NCI-H526 (cell line): ENCODE results near the gene LYL1.

Source experiments
- DNase-seq, 2 experiments: peaks; one replicate each; lab custom pipeline; 2025; lab: John Stamatoyannopoulos, UW

The LYL1 gene

DNA sequence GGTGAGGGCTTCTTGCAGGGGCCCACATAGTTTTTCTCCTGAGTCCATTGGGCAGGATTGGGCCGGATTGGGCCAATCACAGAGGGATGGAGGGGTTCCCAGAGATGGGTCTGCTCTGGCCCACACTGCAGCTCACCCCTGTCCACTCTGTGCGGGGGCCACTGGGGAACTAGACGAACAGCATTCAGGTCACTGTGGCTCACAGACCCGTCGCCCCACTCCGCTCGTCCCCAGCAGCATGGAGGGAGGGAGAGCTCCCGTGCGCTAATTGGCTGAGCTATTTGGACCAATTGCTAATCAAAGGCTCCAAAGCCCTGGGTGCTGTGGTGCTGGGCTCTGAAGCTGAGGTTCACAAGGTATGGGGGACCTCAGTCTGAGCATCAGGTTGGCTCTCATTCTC lies 26.7 kb upstream of the LYL1 start:
- DNase-seq = no peak

DNA sequence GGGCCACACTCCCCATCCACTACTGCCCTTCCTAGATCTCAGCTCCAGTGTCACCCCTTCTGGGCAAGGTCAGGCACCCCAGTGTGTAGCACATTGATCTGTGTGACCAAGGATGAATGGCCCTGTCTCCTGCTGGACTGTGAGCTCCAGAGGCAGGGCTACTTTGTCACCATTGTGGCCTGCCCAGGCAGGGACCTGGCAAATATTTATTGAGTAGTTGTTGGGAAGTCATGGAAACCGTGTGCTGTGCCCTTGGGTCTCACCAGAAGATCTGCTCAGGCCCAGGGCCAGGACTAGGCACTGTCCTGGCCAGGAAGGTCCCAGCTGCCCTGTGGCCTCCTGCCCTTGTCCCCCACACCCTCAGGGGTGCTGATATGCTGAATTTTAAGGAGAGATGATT lies 25.9 kb upstream of the LYL1 start:
- no peak for DNase-seq

DNA sequence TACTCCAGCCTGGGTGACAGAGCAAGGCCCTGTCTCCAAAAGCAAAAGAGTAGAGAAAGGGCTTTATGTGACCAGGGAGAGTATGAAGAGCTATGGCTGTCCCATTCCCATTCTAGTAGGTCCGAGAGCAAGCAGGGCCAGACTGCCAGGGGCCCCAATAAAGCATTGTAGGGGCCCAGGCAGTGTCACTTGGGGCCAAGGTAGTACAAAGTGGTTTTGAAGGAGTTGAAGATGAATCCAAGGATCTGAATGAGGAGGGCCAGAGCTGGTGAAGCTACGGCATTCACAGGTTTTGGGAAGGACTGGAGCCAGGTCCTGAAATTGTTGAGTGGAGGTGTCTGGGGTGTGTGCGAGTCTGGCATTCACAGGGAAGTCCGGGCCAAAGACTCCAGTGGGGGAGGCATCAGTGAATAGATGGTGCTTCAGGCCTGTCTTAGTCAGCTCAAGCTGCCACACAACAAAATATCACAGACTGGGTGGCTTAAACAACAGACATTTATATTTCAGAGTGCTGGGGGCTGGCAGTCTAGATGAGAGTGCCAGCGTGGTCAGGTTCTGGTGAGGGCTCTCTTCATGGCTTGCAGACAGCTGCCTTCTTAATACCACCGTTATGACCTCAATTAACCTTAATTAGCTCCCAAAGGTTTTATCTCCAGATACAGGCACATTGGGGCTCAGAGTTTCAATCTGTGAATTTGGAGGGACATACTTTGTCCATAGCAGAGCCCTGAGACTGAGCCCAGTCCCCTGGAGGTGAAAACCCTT lies 25.3 kb upstream of the LYL1 start:
- DNase-seq = no peak

DNA sequence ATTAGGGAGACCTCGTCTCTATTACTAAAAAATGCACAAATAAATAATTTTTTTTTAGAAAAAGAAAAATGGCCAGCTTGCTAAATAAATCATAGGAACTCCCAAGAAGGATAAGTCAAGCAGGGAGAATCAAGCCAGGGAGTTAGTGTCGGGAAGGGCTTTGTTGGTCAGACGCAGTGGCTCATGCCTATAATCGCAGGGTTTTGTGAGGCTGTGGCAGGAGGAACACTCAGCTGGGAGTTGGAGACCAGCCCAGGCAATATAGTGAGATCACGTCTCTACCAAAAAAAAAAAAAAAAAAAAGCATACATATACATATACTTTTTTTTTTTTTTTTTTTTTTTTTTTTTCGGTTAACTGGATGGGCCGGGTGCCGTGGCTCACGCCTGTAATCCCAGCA lies 24.4 kb upstream of the LYL1 start:
- DNase-seq = no peak

DNA sequence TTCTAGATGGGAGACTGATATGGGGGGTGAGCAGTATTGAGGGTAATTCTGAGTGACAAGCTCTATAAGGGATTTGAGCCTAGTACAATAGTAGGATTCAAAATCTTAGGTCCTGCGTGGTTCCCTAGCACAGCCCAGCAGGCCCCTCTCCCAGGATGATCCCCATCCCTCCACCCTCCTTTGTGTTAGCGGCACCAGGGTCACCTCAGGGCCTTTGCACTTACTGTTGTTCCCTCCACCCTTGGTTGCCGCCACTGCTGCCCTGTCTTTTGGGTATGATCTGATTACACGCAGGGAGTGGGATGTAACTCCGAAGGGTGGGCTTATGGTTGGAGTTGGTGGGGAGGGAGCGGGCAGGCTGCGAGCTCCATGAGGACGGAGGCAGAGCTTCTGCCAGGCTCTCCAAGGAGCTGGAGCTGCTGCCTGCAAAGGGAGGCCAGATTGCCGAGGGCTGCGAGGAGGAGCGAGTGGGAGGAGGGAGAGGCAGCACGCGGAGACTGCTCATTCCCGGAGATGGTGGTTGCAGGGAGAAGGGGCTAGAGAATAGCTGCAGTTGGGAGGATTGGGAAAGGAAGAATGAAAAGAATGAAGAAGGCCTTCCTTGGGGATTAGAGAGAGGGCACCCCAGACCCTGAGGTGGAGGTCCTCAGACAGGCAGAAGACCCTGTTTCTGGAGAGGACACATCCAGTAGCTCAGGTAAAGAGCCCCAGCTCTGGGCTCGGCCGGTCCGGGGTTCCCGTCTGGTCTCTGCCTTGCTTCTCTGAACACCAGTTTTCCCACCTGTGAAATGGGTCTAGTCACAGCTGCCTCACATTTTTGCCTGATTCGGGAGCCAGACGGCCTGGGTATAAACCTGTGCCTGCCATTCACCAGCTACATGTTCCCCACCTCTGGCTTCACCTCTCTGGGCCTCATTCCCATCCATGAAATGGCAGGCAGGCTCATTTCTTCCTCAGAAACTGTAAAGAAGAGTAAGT lies 20.6 kb upstream of the LYL1 start:
- no peak for DNase-seq

DNA sequence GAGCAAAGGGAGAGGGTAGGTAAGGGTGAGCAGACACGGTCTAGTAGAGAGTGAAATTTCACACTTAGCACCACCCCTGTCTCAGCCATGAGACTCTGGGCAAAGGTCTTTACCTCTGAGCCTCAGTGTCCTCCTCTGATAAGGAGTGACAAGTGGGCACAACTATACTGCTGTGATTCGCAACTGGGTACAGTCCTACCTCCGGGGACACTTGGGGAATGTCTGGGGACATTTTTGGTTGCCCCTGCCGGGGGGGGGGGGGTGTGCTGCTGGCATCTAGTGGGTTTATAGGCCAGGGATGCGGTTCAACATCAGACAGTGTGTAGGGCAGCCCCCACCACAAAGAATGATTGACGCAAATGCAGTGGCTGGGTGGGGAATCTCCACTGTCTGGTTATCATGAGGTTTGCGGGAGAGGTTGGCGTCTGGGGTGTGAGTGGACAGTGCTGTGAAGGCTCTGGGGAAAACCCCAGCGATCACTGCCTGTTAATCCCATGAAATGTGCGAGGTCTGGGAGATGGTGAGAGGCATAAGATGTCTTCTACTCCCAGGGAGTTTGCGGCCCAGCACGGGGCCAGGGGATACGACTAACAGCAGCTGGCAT lies 19.7 kb upstream of the LYL1 start:
- no peak for DNase-seq

DNA sequence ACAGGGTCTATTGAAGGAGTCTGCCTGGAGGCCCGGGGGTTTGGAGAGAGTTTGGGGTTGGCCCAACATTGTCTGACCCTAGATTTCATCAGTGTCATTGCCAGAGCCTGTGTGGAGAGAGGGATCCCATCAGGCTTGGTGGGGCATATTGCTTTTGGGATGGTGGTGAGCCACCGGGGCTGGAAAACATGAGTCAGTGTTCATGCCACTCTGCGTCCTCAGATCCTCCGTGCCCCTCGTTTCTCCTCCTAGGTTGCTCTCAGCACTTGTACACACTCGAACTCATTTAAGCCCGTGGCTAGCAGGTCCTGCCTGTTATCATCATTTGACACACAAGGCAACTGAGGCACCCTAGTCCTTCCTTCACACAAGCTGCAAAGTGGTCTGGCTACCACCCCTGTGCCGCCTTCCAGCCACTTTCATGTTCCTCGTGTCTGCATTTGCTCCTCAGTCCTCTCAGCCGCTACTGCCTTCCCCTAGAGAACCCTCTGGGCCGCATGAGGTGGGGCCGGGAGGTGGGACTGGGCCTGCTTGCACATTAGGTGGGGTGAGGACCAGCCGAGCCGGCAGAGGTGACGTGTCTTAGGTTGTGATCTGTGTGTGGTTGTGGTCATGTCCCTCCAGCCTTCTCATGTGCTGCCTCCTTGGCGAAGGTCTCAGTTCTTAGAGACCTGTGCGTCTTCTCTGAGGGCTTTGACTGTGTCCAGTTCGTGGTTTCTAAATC lies 19.1 kb upstream of the LYL1 start:
- no peak for DNase-seq

DNA sequence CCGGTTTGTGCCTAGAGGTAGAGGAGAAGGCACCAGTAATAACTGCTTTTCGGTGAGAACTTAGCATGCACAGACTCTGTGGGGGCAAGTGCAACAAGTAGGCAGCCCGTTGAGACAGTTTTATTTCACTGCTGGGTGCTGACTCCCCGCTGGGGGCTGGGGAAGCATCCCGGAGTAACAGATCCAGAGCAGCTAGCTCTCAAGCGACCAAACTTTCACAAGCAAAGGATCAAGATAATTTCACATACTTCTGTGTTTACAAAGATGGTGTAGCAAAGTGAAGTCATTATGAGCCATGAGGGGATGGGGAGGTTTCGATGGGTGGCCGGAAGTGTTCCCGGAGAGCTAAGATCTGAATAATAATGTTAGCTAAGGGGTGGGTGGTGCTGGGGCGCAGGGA lies 18.2 kb upstream of the LYL1 start:
- DNase-seq = no peak

DNA sequence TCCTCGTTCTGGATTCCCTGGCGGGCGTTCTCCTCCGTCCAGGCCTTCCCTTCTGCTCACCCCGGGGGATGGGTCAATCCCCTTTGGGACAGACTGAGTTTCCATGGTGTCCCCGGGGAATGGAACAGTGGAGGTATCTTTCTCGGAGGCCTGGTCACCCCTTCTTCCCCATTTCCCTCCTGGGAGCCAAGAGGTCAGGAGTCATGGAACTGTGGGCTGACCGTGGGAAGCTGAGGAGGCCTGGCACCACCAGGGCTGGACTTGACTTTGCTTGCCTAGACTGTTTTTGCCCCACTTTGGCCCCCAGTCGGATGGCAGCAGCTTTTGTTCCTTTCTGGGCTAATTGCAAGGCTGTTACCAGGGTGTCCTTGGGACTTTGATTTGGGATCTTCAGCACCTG lies 17.4 kb upstream of the LYL1 start:
- DNase-seq = no peak

DNA sequence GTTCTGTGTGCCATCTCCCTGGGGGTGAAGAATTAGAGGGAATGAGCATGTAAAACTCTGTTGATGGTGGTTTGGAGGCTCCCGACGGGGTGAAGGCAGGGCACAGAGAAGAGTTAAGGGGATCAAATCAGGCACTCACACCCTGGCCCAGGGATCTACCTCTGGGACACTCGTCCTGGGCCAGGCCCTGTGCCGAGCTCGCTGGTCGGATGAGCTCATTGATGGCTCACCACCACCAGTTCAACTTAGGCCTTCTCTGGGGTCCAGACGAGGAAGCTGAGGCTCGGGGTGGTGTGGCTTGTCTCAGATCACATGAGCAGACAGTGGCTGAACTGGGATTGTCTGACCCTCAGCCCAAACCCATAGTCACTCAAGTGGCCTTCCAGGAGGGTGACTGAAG lies 17.0 kb upstream of the LYL1 start:
- DNase-seq = no peak

DNA sequence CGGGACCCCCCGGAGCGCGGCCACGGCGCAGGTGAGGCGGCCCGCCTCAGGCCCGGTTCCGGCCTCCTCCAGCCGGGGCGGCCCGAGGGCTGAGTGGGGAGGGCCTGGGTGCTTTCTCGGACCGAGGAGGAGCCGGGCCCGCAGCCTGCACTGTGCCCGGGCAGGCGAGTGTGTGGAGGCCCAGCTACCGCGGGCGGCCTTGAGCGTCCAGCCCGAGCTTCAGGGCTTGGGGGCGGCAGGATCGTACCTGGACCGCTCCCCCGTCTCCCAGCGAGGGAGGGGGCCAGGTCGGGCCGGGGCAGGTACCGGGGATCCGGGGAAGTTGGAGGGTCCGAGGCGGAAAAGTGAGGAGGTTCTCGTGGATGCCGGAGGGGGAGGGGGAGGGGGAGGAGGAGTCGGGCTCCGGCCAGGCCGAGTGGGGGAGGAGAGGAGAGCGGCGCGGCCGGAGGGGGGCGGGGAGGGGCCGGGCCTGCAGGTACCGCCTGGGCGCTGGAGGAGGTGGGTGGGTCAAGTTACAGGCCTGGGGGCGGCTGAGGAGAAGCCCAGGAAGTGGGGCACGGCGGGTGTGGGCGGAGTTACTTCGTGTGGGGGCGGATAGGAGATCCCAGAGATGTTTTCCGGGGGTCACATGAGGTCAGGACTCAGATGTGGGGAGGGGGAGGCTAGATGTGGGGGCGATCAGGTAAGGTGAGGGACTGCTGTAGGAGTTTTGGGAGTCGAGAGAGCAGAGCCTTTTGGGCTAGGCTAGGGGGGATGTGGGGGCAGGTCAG lies 16.0 kb upstream of the LYL1 start:
- DNase-seq = peak; percentile 6 to 49

DNA sequence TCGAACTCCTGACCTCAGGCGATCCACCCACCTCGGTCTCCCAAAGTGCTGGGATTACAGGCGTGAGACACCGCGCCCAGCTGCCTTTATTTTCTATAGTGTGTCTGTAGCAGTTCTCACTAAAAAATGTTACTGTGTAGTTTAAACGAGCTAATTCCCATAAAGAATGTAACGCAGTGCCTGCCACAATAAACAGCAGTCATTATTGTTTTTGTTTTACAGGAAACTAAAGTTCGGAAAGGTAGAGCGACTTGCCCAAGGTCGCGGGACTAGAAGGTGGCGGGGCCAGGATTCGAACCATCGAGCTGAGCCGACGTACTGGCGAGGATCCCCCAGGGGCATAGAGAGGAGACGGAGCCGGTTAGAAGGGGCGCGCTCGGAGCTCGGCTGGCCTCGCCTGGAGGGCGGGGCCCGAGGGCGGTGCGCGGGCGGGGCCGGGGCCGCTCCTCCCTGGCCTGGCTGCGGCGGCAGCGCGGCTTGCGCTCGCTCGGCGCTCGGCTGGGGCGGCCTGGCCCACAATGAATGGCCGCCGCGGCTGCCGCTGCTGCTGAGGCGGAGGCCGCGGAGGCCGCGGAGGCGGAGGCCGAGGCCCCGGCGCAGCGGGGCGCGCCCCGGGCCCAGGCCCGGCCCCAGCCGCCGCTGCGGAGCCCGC lies 15.2 kb upstream of the LYL1 start, which contains the start of gene NACC1:
NACC1 (plus strand) TSS at position 493 of the 652 bp plus-strand sequence. CDS start 16,944 bp downstream, outside the sequence.
- peak; percentile 45 to 92 for DNase-seq

DNA sequence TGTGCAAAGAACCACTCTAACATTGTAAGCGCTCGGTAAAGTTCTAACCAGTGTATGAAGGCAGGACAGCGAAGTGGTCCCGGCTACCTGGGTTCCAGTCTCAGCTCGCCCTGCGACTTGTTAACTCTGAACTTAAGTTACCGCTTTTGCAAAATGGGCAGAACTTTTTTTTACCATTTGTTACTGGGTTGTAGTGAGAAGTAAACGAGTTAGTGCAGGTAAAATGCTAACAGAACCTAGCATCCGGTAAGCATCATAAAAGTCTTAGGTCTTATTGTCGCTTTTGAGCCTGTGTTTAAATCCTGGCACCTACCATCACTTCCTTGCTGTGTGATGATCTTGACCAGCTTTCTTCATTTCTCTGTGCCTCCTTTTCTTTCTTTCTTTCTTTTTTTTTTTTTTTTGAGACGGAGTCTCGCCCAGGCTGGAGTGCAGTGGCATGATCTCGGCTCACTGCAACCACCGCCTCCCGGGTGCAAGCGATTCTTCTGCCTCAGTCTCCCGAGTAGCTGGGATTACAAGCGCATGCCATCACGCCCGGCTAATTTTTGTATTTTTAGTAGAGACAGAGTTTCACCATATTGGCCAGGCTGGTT lies 14.6 kb upstream of the LYL1 start:
- no peak for DNase-seq

DNA sequence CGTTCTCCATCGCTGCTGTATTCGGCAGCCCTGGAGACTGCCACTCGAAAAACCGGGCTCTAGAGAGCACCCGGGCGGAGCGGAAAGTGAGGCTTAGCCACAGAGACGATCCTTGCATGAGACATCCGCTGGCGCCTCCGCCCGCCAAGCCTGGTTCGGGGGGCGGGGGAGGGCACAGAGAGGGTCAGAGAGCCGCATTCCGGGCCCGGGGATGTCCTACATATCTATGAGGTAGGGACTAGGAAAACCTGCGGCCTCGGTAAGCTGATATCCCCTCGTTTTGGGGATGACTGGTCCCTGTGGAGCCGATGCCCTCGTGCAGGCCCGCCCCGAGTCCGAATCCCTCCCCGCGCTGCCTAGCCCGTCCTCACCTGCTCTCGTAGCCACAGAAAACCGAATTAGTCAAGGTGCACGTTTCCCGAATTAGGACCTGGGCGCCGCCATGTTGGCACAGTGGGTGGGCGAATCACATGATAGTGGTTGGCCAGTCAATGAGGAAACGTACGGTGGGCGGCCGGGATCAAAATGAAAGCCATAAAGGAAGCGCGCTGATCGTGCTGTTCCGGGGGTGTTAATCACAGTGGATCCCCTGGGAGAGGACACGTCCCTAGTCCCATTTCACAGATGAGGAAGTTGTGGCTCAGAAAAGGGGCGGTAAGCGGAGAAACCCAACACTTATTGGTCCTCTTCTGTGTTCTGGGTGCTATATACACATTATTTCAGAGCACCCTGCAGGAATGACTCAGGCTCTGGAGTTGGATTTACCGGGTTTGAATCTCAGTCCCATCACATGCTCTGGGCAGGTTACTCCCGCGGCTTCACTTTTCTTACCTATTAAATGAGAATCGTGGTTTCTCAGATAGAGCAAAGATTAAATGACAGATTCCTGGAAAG lies 13.9 kb upstream of the LYL1 start, which contains the start of gene TRMT1:
TRMT1 (minus strand) TSS at position 459 of the 894 bp plus-strand sequence; CDS start at position 118, 341 bp downstream.
- DNase-seq = peak; percentile 49 to 92

DNA sequence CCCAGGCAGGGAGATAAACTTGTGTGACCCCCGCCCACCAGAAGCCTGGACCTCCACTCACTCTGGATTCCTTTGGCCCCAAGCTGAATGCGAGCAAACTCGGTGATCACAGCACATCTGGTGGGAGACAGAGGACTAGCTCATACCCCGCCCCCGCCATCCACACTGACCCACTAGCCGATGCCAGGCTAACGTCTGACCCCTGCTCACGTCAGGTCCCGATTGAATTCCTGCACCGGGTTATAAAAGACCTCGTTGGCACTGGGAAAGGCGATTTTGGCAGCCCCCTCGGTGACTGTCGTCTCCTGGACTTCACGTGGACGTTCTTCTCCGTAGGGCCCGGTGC lies 13.3 kb upstream of the LYL1 start:
- no peak for DNase-seq

DNA sequence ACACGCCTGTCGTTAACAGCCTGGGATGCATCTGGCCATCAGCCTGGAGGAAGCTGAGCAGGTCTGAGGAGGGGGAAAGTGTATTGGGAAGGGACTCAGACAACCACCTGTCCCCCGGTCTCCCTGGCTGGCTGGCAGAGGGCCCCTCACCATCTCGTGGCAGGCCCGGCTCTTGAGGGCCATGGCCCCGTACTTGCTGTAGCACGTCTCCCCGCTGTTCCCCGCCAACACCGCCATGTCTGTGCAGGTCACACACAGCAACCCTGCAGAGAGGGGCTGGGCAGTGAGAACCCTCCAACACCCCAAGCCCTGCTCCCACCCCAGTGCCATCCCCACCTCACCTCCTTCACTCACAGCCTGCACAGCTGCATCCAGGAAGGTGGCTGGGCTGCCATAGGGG lies 9.9 kb upstream of the LYL1 start:
- no peak for DNase-seq

DNA sequence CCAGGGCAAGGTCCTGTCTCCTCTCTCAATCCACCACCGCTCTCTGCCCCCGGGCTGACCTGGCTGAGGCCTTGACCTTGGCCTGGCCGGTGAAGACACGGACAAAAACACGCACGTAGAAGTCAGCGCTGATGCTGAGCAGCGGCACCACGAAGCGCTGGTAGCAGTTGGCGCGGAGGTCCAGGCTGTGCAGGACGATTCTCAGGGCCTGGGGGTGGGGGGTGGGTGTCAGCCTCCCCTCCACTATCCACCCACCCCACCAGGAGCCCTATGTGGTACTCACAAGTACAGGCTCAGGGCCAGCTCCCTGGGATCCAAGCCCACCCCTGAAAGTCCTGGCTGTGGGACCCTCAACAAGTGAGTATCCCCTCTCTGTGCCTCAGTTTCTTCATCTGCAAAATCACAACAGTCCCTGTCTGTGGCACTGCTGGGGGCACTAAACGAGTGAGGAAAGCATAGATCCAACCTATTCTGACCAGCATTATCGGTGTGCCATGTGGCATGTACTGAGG lies 7.5 kb upstream of the LYL1 start:
- DNase-seq = no peak

DNA sequence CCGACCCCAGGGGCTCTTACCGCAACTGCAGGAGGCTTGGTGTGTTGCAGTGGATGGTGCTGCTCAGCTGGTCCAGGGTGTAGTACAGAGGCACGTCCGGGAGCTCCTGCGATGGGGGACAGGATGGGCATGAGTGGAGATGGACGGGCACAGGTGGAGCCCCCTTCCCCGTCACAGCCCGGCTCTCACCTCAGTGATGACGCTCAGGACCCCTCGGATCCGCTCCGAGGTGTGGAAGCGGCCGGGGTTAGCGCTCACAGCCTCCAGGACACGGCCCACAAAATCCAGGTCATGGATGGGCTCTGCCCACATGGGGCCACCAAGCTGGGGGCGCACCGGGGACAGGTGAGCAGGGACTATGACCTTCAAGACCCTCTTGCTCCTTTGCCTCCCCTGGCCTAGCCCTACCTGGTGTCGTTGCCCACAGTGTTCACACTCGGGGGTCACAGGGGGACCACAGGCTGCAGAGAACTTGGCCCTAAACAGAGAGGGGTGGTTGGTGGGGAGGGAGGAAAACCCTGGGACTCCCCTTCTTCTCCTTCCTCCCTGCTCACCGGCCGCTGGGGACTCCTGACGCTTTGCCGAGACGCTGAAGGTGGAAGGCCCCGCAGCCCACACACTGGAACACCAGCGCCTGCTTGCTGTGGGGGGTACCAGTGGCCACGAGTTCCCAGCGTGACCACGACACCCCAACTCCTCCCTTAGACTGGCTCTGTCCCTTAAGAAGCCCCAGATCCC lies 6.9 kb upstream of the LYL1 start:
- no peak for DNase-seq
